ENCODE measurements around the gene CYP3A7. TPM values are rescaled to one million over a fixed set of nuclear protein-coding genes. Genes with fewer than 3 reads are reported as not detected.
"Not testable (repeated sequence)": the region's sequence is repeated elsewhere in the genome, so short reads cannot be mapped to it uniquely, and the experiment has no call there.

Gene CYP3A7
- total and polyA plus RNA-seq, 2 donors (not counting 1 experiment from before 2014, with no cell fraction given), result 0.16 to 37.8 TPM

GRCh38 chr7:99699946-99700345, 35.0 kb downstream of the CYP3A7 start:
- TF ChIP-seq EZH2 (IDR thresholded peaks at IDR 0.05; ENCODE audit: low read length, missing control alignments) (no peak), CTCF (conservative IDR thresholded peaks at IDR 0.05 in 1 of 2, IDR thresholded peaks at IDR 0.05 in 1 of 2; ENCODE audit: low read depth in 1 of 2, low read length in 2 of 2) (no peak)
- Histone ChIP-seq H2AFZ (ENCODE audit: low read length) (no peak overlapping the region), H3K9me3 (ENCODE audit: control insufficient read depth, insufficient read depth, low read depth, low read length) (no peaks in the 10 kb centered on the region), H4K20me1 (ENCODE audit: control insufficient read depth, extremely low read depth, insufficient read depth, low read length) (no peaks in the 10 kb centered on the region), H3K4me3 (replicated peaks in 1 of 4; ENCODE audit: control extremely low read depth in 1 of 4, insufficient read depth in 1 of 4, low read depth in 3 of 4, low read length in 4 of 4) (no peak overlapping the region), H3K9ac (ENCODE audit: insufficient read depth, low read length) (no peak overlapping the region), H3K79me2 (ENCODE audit: control insufficient read depth, insufficient read depth, low read length) (no peaks in the 10 kb centered on the region), H3K4me1 (ENCODE audit: control insufficient read depth, extremely low read depth, insufficient read depth, low read length) (no peaks in the 10 kb centered on the region), H3K27ac (ENCODE audit: insufficient read depth, low read length) (no peak overlapping the region), H3K36me3 (ENCODE audit: control insufficient read depth, insufficient read depth, low read length) (no peaks in the 10 kb centered on the region), H3K4me2 (ENCODE audit: extremely low read depth, insufficient read depth, low read length) (no peak overlapping the region), H3K27me3 (ENCODE audit: control insufficient read depth, insufficient read depth, low read length) (no peaks in the 10 kb centered on the region)
- no peak for DNase-seq (ENCODE audit: low read depth in 2 of 2)

DNA sequence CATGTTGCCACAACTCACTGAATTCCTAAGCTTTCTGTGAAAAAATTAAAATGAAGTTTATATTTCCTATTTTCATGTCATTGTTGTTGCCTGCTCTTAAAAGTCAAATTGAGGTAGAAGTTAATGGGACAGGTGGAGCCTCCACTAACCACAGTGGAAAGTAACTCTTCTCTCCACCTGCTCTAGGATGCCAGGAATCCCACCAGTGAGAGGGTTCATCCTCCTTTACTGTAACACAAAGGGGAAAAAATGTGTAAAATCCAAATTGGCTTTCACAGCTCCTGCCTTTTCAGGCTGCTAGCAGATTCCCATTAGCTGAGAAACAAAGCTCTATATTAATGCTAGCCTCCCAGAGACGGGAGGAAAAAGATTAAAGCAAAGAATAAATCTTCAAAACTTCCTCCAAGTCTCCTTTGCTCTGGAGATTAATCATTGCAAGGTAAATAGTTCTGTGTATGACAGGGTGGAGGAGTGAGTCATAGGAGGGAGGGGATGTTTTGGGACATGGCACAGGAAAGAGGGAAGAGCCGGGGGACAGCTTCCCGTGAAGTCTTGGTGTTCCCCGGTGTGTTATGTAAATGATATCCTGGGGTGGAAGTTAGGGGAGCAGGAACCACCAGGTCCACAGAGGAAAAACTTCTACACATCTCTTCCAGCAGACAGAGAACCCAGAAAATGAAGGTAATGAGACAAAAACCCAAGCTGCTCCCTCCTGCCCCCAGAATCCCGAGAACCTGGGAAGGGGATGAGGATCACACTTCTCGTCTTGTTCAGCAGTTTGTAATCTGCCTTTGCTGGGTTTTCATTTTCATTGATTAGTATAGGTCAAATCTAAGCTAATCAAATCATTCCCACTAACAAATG, 35.9 kb downstream of the CYP3A7 start:
- H3K36me3 ChIP-seq (ENCODE audit: control insufficient read depth, insufficient read depth, low read length); H2AFZ ChIP-seq (ENCODE audit: low read length); H3K9ac ChIP-seq (ENCODE audit: insufficient read depth, low read length); H3K27ac ChIP-seq (ENCODE audit: insufficient read depth, low read length); H3K4me3 ChIP-seq (replicated peaks in 1 of 4; ENCODE audit: control extremely low read depth in 1 of 4, insufficient read depth in 1 of 4, low read depth in 3 of 4, low read length in 4 of 4); H3K9me3 ChIP-seq (ENCODE audit: control insufficient read depth, insufficient read depth, low read depth, low read length); H4K20me1 ChIP-seq (ENCODE audit: control insufficient read depth, extremely low read depth, insufficient read depth, low read length); H3K79me2 ChIP-seq (ENCODE audit: control insufficient read depth, insufficient read depth, low read length); H3K4me1 ChIP-seq (ENCODE audit: control insufficient read depth, extremely low read depth, insufficient read depth, low read length); H3K4me2 ChIP-seq (ENCODE audit: extremely low read depth, insufficient read depth, low read length); H3K27me3 ChIP-seq (ENCODE audit: control insufficient read depth, insufficient read depth, low read length); DNase-seq (ENCODE audit: low read depth in 2 of 2): not testable (repeated sequence)

- no peaks in the 10 kb centered on the region for H3K9me3 ChIP-seq (ENCODE audit: control insufficient read depth, insufficient read depth, low read depth, low read length)
- H3K4me1 ChIP-seq (ENCODE audit: control insufficient read depth, extremely low read depth, insufficient read depth, low read length), result no peaks in the 10 kb centered on the region
- H3K79me2 ChIP-seq (ENCODE audit: control insufficient read depth, insufficient read depth, low read length), result no peaks in the 10 kb centered on the region
- H3K4me2 ChIP-seq (ENCODE audit: extremely low read depth, insufficient read depth, low read length), result no peak overlapping the region
- no peak for DNase-seq (ENCODE audit: low read depth in 2 of 2)
- no peak overlapping the region for H3K4me3 ChIP-seq (replicated peaks in 1 of 4; ENCODE audit: control extremely low read depth in 1 of 4, insufficient read depth in 1 of 4, low read depth in 3 of 4, low read length in 4 of 4)
- H3K36me3 ChIP-seq (ENCODE audit: control insufficient read depth, insufficient read depth, low read length), result no peaks in the 10 kb centered on the region
- H3K9ac ChIP-seq (ENCODE audit: insufficient read depth, low read length), result no peak overlapping the region
- no peak overlapping the region for H2AFZ ChIP-seq (ENCODE audit: low read length)
- H4K20me1 ChIP-seq (ENCODE audit: control insufficient read depth, extremely low read depth, insufficient read depth, low read length), result no peaks in the 10 kb centered on the region
- no peak overlapping the region for H3K27ac ChIP-seq (ENCODE audit: insufficient read depth, low read length)
- TF ChIP-seq CTCF (conservative IDR thresholded peaks at IDR 0.05 in 1 of 2, IDR thresholded peaks at IDR 0.05 in 1 of 2; ENCODE audit: low read depth in 1 of 2, low read length in 2 of 2) (no peak), EZH2 (IDR thresholded peaks at IDR 0.05; ENCODE audit: low read length, missing control alignments) (no peak)
- H3K27me3 ChIP-seq (ENCODE audit: control insufficient read depth, insufficient read depth, low read length), result no peaks in the 10 kb centered on the region
Observed at GRCh38 chr7:99694912-99695304, 40.1 kb downstream of the CYP3A7 start.

All from fibroblast of lung (primary cell).